GM12801 (cell line): ENCODE measurements around the gene IQGAP1.

Source experiments
- CTCF ChIP-seq: IDR thresholded peaks from one replicate; pipeline ENCODE4 v1.5.1; 2011; ENCODE audit warnings: control low read depth; ENCODE audit not compliant: insufficient read length; ENCODE audit errors: extremely low read depth

The IQGAP1 gene

GRCh38 chr15:90405055-90405607 is 17.1 kb downstream of the IQGAP1 start:
- no peak for TF ChIP-seq CTCF

GRCh38 chr15:90407336-90407735 is 19.3 kb downstream of the IQGAP1 start:
- no peak for TF ChIP-seq CTCF

- TF ChIP-seq CTCF, result no peak
Measured at GRCh38 chr15:90407871-90408317, 19.9 kb downstream of the IQGAP1 start.

GRCh38 chr15:90408657-90409056 is 20.6 kb downstream of the IQGAP1 start:
- no peak for TF ChIP-seq CTCF

GRCh38 chr15:90411176-90411575 is 23.1 kb downstream of the IQGAP1 start:
- no peak for TF ChIP-seq CTCF

GRCh38 chr15:90412356-90413194 is 24.5 kb downstream of the IQGAP1 start:
- no peak for TF ChIP-seq CTCF

GRCh38 chr15:90413411-90414379 is 25.7 kb downstream of the IQGAP1 start:
- TF ChIP-seq CTCF, result no peak
